Cardiac muscle cell (in vitro differentiated cells and primary cell): ENCODE data around the gene BMAL1. TPM values are rescaled to one million over a fixed set of nuclear protein-coding genes. Genes with fewer than 3 reads are reported as not detected.

Experiments
- DNase-seq, 2 donors: peaks; one replicate each; pipeline versions ENCODE4 v3.0.0 to v3.0.0-alpha.2; 2010 to 2017; ENCODE audit warnings: low read depth in 1 of 2, low spot score in 1 of 2
- H3K27ac ChIP-seq: fragments of 200-600 bp; sonication (generic); 2 replicates; pipeline ENCODE4 v1.5.1; 2016
- H3K27me3 ChIP-seq: fragments of 200-600 bp; sonication (generic); 2 replicates; pipeline ENCODE4 v1.6.0; 2016; ENCODE audit warnings: control low read depth
- H3K36me3 ChIP-seq: fragments of 200-600 bp; sonication (generic); 2 replicates; pipeline ENCODE4 v1.5.1; 2016; ENCODE audit warnings: control low read depth
- H3K4me1 ChIP-seq: fragments of 200-600 bp; sonication (generic); 2 replicates; pipeline ENCODE4 v1.8.1; 2017; ENCODE audit warnings: low read depth, mild to moderate bottlenecking, mixed run types
- H3K4me3 ChIP-seq: fragments of 200-600 bp; sonication (generic); 2 replicates; pipeline ENCODE4 v1.5.1; 2016; ENCODE audit warnings: mild to moderate bottlenecking
- H3K9me3 ChIP-seq: fragments of 200-600 bp; sonication (generic); 2 replicates; pipeline ENCODE4 v1.5.1; 2017; ENCODE audit warnings: low read depth, mild to moderate bottlenecking, control low read depth
- CTCF ChIP-seq: IDR thresholded peaks from 2 replicates; pipeline ENCODE4 v1.5.1; 2012; ENCODE audit warnings: low read depth, mild to moderate bottlenecking, low read length
- polyA plus RNA-seq: library from polyadenylated mRNA; unstranded; fragments of >200 nt; fragmentation: Nextera tagmentation; extraction: Ambion mirVana; gene quantifications from 2 replicates; pipeline ENCODE4 v1.2.1, GENCODE V29; 2016
- total RNA-seq: library from RNA; depleted of rRNA; stranded (reverse); fragments of >200 nt; gene quantifications from 2 replicates; pipeline ENCODE4 v1.2.3, GENCODE V29; 2016

Gene BMAL1
- total and polyA plus RNA-seq, 2 experiments from 2014 or later = 3.9 to 12.4 TPM

- no peak overlapping the region for H3K27ac ChIP-seq
- no peak for TF ChIP-seq CTCF
- no peak overlapping the region for H3K4me3 ChIP-seq
- DNase-seq = peak in 1 of 2 donors; percentile 66
- no peaks in the 10 kb centered on the region for H3K27me3 ChIP-seq
- H3K36me3 ChIP-seq = no peaks in the 10 kb centered on the region
- no peaks in the 10 kb centered on the region for H3K4me1 ChIP-seq
- H3K9me3 ChIP-seq = no peaks in the 10 kb centered on the region
Measured at GRCh38 chr11:13375798-13376197, 98.2 kb downstream of the BMAL1 start.

- Histone ChIP-seq H3K27ac (no peak overlapping the region), H3K9me3 (no peaks in the 10 kb centered on the region), H3K36me3 (no peaks in the 10 kb centered on the region), H3K4me1 (no peaks in the 10 kb centered on the region), H3K4me3 (no peak overlapping the region), H3K27me3 (no peaks in the 10 kb centered on the region)
- no peak for DNase-seq
- no peak for TF ChIP-seq CTCF
Measured at GRCh38 chr11:13376402-13376801, 98.8 kb downstream of the BMAL1 start.

GRCh38 chr11:13376838-13377237 lies 99.2 kb downstream of the BMAL1 start:
- Histone ChIP-seq H3K4me3 (no peak overlapping the region), H3K9me3 (no peaks in the 10 kb centered on the region), H3K36me3 (no peaks in the 10 kb centered on the region), H3K4me1 (no peaks in the 10 kb centered on the region), H3K27me3 (no peaks in the 10 kb centered on the region), H3K27ac (no peak overlapping the region)
- DNase-seq = no peak
- no peak for TF ChIP-seq CTCF

- no peaks in the 10 kb centered on the region for H3K36me3 ChIP-seq
- H3K27me3 ChIP-seq = no peaks in the 10 kb centered on the region
- no peak overlapping the region for H3K4me3 ChIP-seq
- H3K9me3 ChIP-seq = no peaks in the 10 kb centered on the region
- no peak for TF ChIP-seq CTCF
- no peaks in the 10 kb centered on the region for H3K4me1 ChIP-seq
- DNase-seq = no peak
- H3K27ac ChIP-seq = no peak overlapping the region
Measured at GRCh38 chr11:13378316-13378715, 100.7 kb downstream of the BMAL1 start.

GRCh38 chr11:13380731-13381130 lies 103.1 kb downstream of the BMAL1 start:
- Histone ChIP-seq H3K9me3 (no peaks in the 10 kb centered on the region), H3K27ac (no peak overlapping the region), H3K4me3 (no peak overlapping the region), H3K27me3 (no peaks in the 10 kb centered on the region), H3K36me3 (no peaks in the 10 kb centered on the region), H3K4me1 (no peaks in the 10 kb centered on the region)
- DNase-seq = no peak
- no peak for TF ChIP-seq CTCF

GRCh38 chr11:13382751-13383150 lies 105.2 kb downstream of the BMAL1 start:
- Histone ChIP-seq H3K27me3 (no peaks in the 10 kb centered on the region), H3K4me3 (no peak overlapping the region), H3K27ac (no peak overlapping the region), H3K9me3 (no peaks in the 10 kb centered on the region), H3K4me1 (no peaks in the 10 kb centered on the region), H3K36me3 (peaks cover 15% of the 10 kb centered on the region)
- no peak for TF ChIP-seq CTCF
- no peak for DNase-seq
